NK-92 treated with Interleukin-12 subunit alpha and Interleukin-12 subunit beta, amount 100 ng/mL, for 24 hours (cell line): ENCODE results near the gene CADM3.

Experiments
- DNase-seq: peaks from one replicate; lab custom pipeline; 2025; lab: John Stamatoyannopoulos, UW

Gene CADM3

GRCh38 chr1:159173320-159173719, 1.9 kb downstream of the CADM3 start:
- DNase-seq: no peak

GRCh38 chr1:159175571-159175970, 4.2 kb downstream of the CADM3 start:
- no peak for DNase-seq

DNA sequence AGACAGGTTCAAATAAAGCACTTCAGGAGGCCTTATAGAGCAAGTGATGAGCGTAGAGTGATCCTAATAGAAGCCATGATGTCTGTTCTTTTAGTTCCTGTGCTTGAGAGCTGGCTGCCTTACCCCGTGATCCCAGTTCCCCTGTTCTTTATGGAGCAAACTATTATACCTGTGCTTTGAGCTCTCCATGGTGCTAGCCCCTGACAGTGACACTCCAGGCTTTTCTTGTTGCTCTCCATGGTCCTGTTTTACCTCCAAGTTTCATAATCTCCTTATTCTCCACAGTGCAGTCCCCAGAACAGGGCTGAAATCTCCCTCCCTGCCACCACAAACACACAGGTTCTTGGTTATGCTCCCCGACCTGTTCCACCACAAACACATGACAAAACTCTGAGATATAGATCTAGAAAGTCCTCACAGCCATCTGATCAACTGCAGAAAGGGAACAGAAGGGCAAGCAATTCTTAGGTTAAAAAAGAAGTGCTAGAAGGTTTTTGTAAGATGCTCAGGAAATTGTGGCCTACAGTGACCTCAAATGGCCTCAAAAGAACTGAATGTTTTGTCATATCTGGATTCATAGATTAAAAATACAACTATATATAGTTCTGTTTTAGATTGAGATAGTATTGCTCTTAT, 6.0 kb downstream of the CADM3 start:
- no peak for DNase-seq

DNA sequence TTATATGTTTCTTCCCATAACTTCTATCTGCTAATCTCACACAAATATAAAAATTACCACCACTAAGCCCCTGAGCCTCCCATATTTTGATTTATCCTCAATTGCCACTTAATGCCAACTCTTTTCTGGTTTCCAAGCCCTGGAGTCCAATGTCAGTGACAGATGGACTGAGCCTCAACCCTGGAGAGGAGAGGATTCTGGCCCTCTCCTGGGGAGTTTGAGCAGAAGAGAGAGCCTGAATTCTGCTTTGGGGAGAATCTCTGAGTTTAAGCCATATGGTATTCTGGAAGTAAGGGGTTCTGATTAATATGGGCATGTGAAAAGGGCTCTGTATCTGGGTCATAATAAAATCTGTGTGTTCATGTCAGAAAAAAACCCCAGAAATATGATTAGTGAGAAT, 8.5 kb downstream of the CADM3 start:
- no peak for DNase-seq

DNA sequence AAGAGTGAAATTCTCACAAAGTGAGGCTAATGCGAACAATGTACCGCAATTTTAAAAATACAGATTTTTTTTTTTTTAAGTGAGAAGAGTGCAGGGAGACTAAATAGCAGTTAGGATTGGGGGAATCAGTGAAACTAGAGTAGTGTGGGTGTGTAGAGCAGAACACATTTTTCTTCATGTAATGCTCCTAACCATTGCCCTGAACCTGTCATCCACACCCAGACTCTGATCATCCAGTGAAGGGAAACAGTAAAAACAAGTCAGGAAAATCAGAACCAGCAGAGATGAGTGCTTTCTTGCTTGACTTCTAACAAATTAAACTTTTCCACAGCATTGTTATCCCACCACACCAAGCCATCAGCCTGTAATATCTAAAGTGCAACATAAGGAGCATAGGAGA, 9.1 kb downstream of the CADM3 start:
- DNase-seq: no peak

DNA sequence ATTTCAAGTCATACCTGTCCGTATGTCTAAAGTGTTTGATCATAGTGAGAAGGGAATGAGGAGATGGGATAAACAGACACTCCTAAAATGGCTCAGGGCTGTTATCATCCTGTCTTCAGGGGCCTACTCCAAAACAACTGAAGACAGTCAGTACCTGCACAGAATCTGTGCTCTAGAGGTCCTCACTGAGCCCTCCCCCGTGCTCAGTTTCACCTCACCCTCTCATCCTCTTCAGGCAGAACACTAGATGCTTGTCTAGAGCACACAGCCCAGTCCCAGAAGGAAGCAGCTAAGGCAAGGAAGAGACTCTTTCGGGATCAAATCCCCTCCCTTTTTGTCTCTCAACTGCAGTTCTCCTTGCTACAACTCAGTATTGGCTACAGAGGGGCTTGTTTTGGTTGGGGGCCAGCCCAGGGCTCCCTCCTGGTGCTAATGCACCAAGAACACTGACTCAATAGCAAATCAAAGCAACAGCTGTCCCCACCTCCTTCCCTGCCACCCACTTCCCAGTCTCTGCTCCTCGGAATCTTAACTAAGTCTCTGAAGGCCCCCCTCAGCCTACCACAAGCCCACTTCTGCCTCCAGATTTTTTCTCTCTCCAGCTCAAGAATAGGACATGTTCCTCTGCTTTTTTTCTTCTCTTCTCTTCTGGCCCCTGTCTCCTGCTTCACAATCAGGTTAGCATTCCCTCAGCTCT, 10.1 kb downstream of the CADM3 start:
- no peak for DNase-seq

- DNase-seq: no peak
Measured at GRCh38 chr1:159184201-159184600, 12.8 kb downstream of the CADM3 start.

DNA sequence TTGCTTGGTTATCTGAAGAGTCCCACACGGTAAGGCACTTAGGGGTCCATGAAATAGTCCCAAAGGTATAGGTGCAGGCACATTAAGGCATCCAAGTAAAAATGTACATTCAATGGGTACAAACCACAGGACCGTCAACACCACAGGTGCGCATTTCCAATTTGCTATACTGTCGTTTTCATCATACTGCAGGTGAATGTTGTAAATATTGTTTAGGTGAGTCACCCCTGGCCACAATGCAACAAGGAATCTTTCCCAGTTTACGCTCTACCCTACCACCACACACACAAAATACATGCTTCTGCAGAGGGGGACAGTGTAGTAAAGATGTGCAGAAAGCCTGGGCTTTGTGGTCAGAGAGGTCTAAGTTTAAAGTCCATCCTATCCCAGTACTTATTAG, 13.7 kb downstream of the CADM3 start:
- DNase-seq: no peak

DNA sequence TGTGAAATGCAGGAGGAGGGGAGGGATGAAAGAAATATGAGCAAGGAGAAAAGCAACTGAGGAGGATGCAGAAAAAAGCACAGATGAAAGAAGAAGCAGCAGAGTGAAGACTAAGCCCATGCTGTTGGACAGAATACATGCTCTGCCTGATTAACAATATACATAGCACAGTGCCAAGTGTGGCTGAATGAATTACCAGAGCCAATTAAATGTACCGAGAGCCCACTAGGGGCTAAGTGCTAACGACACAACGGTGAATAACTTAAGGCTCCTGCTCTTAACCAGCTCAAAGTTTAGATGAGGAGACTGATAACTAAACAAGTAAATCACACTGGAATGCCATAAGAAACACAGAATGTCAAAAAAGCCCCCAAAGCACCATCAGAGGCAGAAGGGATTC, 15.6 kb downstream of the CADM3 start:
- no peak for DNase-seq

- no peak for DNase-seq
Measured at GRCh38 chr1:159187647-159188374, 16.4 kb downstream of the CADM3 start.

DNA sequence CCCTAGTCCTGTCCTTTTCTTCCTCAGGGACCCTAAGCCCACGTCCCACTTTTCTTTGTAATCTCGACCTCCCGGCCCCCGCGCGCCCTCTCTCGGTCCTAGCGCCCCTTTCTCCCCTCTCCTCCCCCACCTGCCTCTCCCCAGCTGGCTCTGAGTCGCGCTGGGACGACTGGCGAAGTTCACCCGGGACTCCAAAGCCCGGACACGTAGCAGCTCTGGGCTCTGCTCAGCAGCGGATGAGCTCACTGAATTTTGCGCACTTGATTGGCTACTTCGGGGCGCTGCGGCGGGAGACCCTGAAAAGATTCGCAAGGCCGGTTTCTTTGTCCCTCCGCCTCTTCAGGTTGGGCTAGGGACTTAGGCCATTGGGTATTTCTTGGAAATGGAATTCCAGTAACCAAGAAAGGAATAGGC, 17.0 kb downstream of the CADM3 start:
- no peak for DNase-seq

DNA sequence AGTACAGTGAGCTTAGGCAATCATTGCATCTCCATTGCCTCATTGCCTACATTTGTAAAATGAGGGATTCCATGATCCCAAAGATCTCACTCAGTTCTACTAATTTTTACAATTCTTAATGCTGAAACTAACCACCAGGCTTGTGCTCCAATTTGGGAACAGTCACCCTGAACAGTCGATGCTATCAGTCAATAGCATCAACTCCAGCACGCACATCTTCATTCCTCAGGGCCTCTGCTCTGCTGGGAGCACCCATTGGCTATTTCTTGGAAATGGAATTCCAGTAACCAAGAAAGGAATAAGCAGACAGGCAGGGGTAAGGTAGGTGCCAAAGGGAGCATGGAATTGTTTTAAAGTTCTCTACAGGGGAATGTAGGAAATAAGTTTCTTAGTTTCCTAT, 19.0 kb downstream of the CADM3 start:
- DNase-seq: no peak

DNA sequence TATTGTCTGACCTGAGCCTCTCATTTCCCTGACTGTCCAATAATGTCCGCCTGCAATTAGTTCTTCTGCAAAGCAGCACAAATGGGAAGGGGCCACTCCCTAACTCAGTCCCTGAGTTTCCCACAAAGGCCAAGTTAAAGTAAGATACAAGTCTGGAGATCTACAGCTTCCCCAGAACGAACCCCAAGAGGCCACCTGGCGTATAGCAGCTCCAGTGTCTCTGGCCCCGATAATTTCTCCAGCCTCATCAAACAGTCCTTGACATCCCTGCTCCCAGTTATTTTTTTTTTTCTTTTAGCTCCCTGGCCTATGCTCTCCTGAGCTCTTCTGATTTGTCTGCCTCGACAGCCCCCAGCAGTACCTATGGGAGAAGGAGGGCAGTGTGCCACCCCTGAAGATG, 25.1 kb downstream of the CADM3 start:
- no peak for DNase-seq

GRCh38 chr1:159197561-159198557, 26.4 kb downstream of the CADM3 start:
- peak; percentile 35 for DNase-seq

DNA sequence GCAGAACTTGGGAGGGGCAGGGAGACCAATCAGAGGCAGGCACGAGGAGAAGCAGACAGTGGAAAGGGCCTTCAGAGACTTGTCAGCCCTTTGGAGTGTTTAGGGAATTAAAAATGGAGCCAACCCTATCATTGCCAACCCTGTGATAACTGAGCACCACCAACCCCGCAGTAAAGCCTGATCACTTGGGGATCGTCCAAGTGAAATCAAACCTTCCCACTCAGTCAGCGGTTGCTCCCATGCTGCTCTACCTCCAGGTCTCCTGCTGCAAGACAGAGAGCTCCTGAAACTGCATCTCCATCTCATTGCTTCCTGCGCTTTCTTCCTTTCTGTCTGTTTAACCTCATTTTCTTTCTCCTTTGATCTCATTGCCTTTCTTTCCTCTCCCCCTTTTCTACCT, 28.5 kb downstream of the CADM3 start:
- DNase-seq: no peak

GRCh38 chr1:159200769-159201168, 29.4 kb downstream of the CADM3 start:
- DNase-seq: no peak

GRCh38 chr1:159201642-159202041, 30.2 kb downstream of the CADM3 start:
- no peak for DNase-seq

DNA sequence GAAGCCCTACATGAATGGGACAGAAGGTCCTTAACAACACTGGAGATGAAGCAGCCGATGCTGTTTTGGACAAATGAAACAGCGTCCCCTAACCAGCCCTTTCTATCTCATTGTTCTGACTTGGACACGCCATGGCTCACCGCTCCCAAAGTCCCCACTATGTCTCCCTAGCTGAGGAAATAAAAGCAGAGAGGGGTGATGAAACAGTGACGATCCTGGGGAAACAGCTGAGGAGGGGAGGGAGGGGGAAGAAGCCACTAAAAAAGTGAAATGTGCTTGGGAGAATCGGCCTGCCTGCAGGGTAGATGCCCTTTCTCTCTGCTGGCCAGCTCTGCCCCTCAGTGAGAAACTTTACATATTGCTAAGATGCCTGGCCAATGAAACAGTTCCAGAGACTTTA, 32.2 kb downstream of the CADM3 start:
- no peak for DNase-seq

GRCh38 chr1:159204161-159205141, 33.0 kb downstream of the CADM3 start, which contains the start of gene ACKR1:
ACKR1 (plus strand) TSS chr1:159204875; CDS start chr1:159204960, 85 bp downstream.
- DNase-seq: no peak

DNA sequence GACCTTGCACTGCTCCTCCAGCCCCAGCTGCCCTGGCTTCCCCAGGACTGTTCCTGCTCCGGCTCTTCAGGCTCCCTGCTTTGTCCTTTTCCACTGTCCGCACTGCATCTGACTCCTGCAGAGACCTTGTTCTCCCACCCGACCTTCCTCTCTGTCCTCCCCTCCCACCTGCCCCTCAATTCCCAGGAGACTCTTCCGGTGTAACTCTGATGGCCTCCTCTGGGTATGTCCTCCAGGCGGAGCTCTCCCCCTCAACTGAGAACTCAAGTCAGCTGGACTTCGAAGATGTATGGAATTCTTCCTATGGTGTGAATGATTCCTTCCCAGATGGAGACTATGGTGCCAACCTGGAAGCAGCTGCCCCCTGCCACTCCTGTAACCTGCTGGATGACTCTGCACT, 33.8 kb downstream of the CADM3 start:
- no peak for DNase-seq

GRCh38 chr1:159206110-159206509, 34.7 kb downstream of the CADM3 start:
- DNase-seq: no peak
